OCI-LY7 (cell line): ENCODE measurements around the gene ROS1. TPM values are rescaled to one million over a fixed set of nuclear protein-coding genes. Genes with fewer than 3 reads are reported as not detected.

Experiments
- BruUV-seq: library from RNA; stranded (reverse); fragments of 400-500 nt; replicated peaks from 2 replicates; lab custom pipeline; 2021; lab: Mats Ljungman, UMichigan
- CTCF ChIA-PET: fragments of 300-600 bp; sonication (Branson Sonifier 250); formaldehyde crosslinking; loops from one replicate; lab custom pipeline; 2022; ENCODE audit warnings: antibody characterized with exemption; ENCODE audit not compliant: unreplicated experiment; lab: Charles Lee
- POLR2A ChIA-PET: fragments of 300-600 bp; sonication (Branson Sonifier 250); formaldehyde crosslinking; loops from one replicate; lab custom pipeline; 2022; ENCODE audit warnings: antibody characterized with exemption; lab: Charles Lee
- DNase-seq: peaks from one replicate; pipeline ENCODE4 v3.0.0-alpha.2; 2015; ENCODE audit warnings: low spot score
- H2AFZ ChIP-seq: fragments of 200-600 bp; sonication (generic), shearing (Covaris generic); 2 replicates; pipeline ENCODE4 v1.6.1; 2014; ENCODE audit warnings: mild to moderate bottlenecking, antibody characterized with exemption, low read length, moderate library complexity
- H3K27ac ChIP-seq: fragments of 200-600 bp; sonication (generic); 2 replicates; pipeline ENCODE4 v1.5.1; 2014; ENCODE audit warnings: mixed run types, low read depth, mild to moderate bottlenecking, moderate library complexity, low read length, inconsistent platforms; ENCODE audit not compliant: poor library complexity, severe bottlenecking
- H3K36me3 ChIP-seq: fragments of 200-600 bp; sonication (generic); 2 replicates; pipeline ENCODE4 v1.6.1; 2014; ENCODE audit warnings: mild to moderate bottlenecking, antibody characterized with exemption, low read length, moderate library complexity, mixed read lengths; ENCODE audit not compliant: insufficient read depth
- H3K4me1 ChIP-seq: fragments of 200-600 bp; sonication (generic); 2 replicates; pipeline ENCODE4 v1.5.1; 2014; ENCODE audit warnings: mild to moderate bottlenecking, low read length; ENCODE audit not compliant: insufficient read depth, poor library complexity, severe bottlenecking
- H3K4me2 ChIP-seq: fragments of 200-600 bp; sonication (generic); 2 replicates; pipeline ENCODE4 v1.6.1; 2014; ENCODE audit warnings: mild to moderate bottlenecking, low read length
- H3K4me3 ChIP-seq: fragments of 200-600 bp; sonication (generic); 2 replicates; pipeline ENCODE4 v1.5.1; 2014; ENCODE audit warnings: mild to moderate bottlenecking, low read depth, low read length; ENCODE audit not compliant: poor library complexity, severe bottlenecking
- H3K79me2 ChIP-seq: fragments of 200-600 bp; sonication (generic); 2 replicates; pipeline ENCODE4 v1.6.1; 2016; ENCODE audit warnings: low read depth, mild to moderate bottlenecking, low read length, moderate library complexity, mixed read lengths; ENCODE audit not compliant: insufficient read depth
- H3K9me2 ChIP-seq: fragments of 200-600 bp; sonication (generic); 2 replicates; pipeline ENCODE4 v1.6.1; 2016; ENCODE audit warnings: mild to moderate bottlenecking, low read length, mixed read lengths; ENCODE audit not compliant: insufficient read depth
- H3K9me3 ChIP-seq: fragments of 200-600 bp; sonication (generic); 2 replicates; pipeline ENCODE4 v1.6.1; 2014; ENCODE audit warnings: mild to moderate bottlenecking, mixed run types, low read length, mixed read lengths
- H4K20me1 ChIP-seq: fragments of 200-600 bp; sonication (generic); 2 replicates; pipeline ENCODE4 v1.6.1; 2014; ENCODE audit warnings: mild to moderate bottlenecking, antibody characterized with exemption, low read length, moderate library complexity, mixed read lengths; ENCODE audit not compliant: insufficient read depth
- EZH2phosphoT487 ChIP-seq: fragments of 200-600 bp; sonication (generic); IDR thresholded peaks from 2 replicates; pipeline ENCODE4 v1.6.1; 2018; ENCODE audit warnings: low read depth, borderline replicate concordance, mild to moderate bottlenecking, mixed run types, antibody characterized with exemption, low read length, moderate library complexity, mixed read lengths
- intact Hi-C: fragments of 100-400 bp; cut with micrococcal nuclease; formaldehyde crosslinking; loops from one replicate; pipeline ENCODE4 v1.10.0; 2022; ENCODE audit not compliant: unreplicated experiment
- total RNA-seq, 2 experiments: library from RNA; depleted of rRNA in 1 of 2; stranded (reverse); fragments of >200 nt in 1 of 2; shearing (Covaris generic) in 1 of 2; gene quantifications; 2 replicates each; pipeline ENCODE4 v1.2.3, GENCODE V29; 2014 to 2022
- TF ChIP-seq, protein P1 (sequence below): fragments of 200-600 bp; sonication (generic); conservative IDR thresholded peaks from 2 replicates; pipeline ENCODE4 v1.5.1; 2014; ENCODE audit warnings: mild to moderate bottlenecking, antibody characterized with exemption, low read length, moderate library complexity, mixed read lengths

ROS1 gene
- total RNA-seq, 2 experiments from 2014 or later, result not detected

DNA sequence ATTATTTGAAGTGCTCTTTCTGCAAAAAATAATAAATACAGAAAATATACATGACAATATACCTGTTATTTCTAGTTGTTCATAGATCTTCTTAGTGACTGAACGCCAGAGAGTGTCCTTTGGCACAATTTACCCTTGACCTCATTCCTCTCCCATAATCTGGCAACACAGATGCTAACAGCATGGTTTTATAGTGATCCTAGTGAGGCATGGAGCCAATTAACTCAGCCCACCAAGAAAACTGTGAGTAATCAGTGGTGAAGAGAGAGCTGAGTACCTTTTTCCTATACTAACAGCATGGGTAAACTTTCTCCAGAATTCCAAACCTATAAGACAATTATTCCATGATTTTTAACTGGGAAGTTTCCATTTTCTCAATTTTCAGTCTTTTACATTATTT is 99.3 kb downstream of the ROS1 start:
- Histone ChIP-seq H4K20me1 (no peaks in the 10 kb centered on the region), H3K27ac (no peak overlapping the region), H2AFZ (no peak overlapping the region), H3K4me1 (no peaks in the 10 kb centered on the region), H3K36me3 (no peaks in the 10 kb centered on the region), H3K9me3 (no peaks in the 10 kb centered on the region), H3K9me2 (no peaks in the 10 kb centered on the region), H3K4me3 (no peak overlapping the region), H3K4me2 (no peak overlapping the region), H3K79me2 (no peaks in the 10 kb centered on the region)
- ChIA-PET CTCF (no interaction called here), POLR2A (interaction anchor here (0.5 kb wide), 1 partner anchor 156 kb away, joined by 4 read pairs; no protein-coding TSS in a partner anchor)
- BruUV-seq, result no TSS peak
- intact Hi-C loops, result no loop called here
- no peak for DNase-seq
- TF ChIP-seq, protein P1, sequence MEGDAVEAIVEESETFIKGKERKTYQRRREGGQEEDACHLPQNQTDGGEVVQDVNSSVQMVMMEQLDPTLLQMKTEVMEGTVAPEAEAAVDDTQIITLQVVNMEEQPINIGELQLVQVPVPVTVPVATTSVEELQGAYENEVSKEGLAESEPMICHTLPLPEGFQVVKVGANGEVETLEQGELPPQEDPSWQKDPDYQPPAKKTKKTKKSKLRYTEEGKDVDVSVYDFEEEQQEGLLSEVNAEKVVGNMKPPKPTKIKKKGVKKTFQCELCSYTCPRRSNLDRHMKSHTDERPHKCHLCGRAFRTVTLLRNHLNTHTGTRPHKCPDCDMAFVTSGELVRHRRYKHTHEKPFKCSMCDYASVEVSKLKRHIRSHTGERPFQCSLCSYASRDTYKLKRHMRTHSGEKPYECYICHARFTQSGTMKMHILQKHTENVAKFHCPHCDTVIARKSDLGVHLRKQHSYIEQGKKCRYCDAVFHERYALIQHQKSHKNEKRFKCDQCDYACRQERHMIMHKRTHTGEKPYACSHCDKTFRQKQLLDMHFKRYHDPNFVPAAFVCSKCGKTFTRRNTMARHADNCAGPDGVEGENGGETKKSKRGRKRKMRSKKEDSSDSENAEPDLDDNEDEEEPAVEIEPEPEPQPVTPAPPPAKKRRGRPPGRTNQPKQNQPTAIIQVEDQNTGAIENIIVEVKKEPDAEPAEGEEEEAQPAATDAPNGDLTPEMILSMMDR, result no peak
- TF ChIP-seq EZH2phosphoT487, result no peak

DNA sequence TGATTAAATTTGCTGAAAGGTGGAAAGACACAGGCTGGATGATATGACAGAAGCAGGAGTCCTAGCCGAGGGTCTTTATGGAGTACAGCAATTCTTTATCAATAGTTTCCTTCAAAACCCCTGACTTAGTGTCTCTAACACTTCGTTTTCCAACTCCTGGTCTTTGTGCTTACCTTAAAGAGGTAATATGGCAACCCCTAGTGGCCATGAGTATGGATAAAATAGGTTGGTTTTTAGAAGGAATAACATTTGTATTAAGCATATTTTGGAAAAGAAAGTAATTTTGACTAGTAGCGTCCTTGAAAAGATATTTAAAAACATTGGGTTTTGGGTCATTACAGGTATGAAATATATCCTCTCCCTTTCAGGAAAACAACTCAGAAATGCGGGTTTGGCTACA is 108.5 kb downstream of the ROS1 start:
- POLR2A ChIA-PET, result no interaction called here

DNA sequence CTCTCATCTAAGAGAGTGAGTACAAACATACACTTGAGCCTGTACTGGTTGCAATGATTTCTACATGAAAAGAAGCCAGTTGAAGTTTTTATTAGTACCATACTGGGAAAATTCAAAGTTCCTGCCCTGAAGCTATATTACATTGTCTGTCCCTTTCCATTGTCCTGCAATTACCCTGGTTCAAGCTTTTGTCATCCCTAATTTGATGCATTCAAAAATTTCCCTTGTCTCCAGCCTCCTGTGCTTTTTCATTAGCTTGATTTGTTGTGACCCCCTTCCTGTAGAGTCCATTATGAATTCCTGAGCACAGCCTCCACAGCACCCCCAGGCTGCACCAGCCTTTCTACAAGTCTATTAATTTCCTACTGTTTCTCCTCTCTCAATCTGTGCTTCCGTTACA is 114.0 kb downstream of the ROS1 start:
- Histone ChIP-seq H3K9me3 (no peaks in the 10 kb centered on the region), H3K79me2 (no peaks in the 10 kb centered on the region), H3K9me2 (no peaks in the 10 kb centered on the region), H3K27ac (no peak overlapping the region), H2AFZ (no peak overlapping the region), H4K20me1 (no peaks in the 10 kb centered on the region), H3K4me2 (no peak overlapping the region), H3K4me1 (no peaks in the 10 kb centered on the region), H3K36me3 (no peaks in the 10 kb centered on the region), H3K4me3 (no peak overlapping the region)
- intact Hi-C loops, result no loop called here
- POLR2A ChIA-PET, result no interaction called here
- no peak for DNase-seq
- CTCF ChIA-PET, result no interaction called here
- no TSS peak for BruUV-seq
- TF ChIP-seq, protein P1, result no peak
- TF ChIP-seq EZH2phosphoT487, result no peak

More for the DNA sequence above, 108.5 kb downstream of the ROS1 start:
- no peaks in the 10 kb centered on the region for H3K9me3 ChIP-seq
- no peaks in the 10 kb centered on the region for H3K9me2 ChIP-seq
- no peak overlapping the region for H3K4me2 ChIP-seq
- TF ChIP-seq EZH2phosphoT487, result no peak
- TF ChIP-seq, protein P1, result peak; percentile 62
- no peaks in the 10 kb centered on the region for H3K36me3 ChIP-seq
- no peak overlapping the region for H3K27ac ChIP-seq
- intact Hi-C loops, result loop anchor here (2.0 kb wide), 1 partner anchor 344 kb away; no protein-coding TSS in a partner anchor
- BruUV-seq, result no TSS peak
- CTCF ChIA-PET, result no interaction called here
- DNase-seq, result peak; percentile 1
- no peak overlapping the region for H3K4me3 ChIP-seq
- no peaks in the 10 kb centered on the region for H3K4me1 ChIP-seq
- no peaks in the 10 kb centered on the region for H4K20me1 ChIP-seq
- no peak overlapping the region for H2AFZ ChIP-seq
- no peaks in the 10 kb centered on the region for H3K79me2 ChIP-seq
